ENCODE data around the gene PPOX.
A peak's percentile ranks its signal among the peaks of the same experiment; 100 is the strongest.

Gene PPOX

DNA sequence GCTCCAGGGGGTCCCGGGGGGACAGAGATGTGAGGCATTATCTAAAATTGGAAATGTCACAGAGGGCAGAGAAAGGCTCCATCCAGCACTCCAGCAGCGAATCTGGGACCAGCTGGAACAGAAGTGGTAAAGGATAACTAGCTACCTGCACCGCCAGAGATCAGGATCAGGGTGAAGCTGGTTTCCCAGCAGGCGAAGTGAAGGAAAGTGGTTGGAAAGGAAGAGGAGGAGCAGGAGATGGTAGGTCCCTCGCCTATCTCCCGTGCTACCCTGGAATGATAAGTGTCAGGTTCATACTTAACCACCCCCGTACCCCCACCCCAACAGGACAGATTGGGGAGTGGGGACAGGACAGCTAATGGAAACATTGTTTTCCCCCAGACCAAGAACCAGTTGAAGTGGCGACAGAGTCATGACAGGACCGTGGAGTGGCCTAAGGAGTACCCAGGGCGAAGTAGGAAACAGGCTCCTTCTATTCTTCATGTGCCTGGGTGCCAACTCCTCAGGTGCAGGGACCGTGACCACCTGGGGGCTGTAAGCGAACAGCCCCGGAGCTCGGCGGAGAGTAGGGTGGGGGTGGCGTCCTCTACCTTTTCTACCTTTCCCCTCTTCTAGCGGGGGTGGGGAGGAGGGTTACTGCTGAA is 10.4 kb downstream of the PPOX start:
- no peak for DNase-seq (ENCODE audit: low read depth)

DNA sequence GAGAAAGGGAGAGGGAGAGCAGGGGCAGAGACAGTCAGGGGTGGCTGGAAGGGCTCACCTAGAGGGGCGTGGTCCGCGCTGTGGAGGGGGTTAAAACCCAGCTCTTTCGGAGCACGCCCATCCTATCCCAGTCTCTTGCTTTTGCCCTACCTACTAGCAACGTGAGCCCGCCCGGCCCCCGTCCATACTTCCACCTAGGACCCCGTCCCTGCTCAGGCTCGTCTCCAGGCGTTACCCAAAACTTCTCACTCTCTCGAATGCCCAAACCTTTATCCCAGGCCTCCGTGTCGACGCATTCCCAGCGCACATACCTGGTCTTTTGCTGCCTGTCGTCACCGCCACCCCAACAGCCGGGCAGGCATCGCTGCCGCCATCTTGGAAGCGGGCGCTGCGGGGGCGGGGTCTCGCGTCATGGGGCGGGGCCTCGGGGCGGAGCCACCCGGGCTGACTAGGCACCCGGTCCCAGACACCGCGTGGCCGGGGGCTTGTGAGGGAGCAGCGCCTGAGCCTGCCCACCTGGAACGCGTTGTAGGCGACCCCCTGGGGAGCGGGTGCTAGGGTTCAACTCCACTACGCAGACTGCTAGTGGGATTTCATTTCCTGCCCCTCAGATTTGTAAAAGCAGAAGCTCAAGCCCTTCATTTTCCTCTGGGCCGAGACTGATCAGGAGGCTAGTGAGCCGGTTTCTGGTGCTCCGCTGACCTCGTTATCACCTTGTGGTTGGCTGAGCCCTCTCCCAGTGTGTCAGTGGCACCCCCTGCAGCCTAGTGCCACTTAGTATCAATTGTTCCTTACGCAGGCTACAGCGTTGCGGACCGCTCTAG is 11.1 kb downstream of the PPOX start, which contains the start of gene B4GALT3:
TSS of gene B4GALT3 (minus strand) at position 396 of the 824 bp plus-strand sequence. CDS start 1,447 bp downstream, outside the sequence.
- peak; percentile 98 for DNase-seq (ENCODE audit: low read depth)

DNA sequence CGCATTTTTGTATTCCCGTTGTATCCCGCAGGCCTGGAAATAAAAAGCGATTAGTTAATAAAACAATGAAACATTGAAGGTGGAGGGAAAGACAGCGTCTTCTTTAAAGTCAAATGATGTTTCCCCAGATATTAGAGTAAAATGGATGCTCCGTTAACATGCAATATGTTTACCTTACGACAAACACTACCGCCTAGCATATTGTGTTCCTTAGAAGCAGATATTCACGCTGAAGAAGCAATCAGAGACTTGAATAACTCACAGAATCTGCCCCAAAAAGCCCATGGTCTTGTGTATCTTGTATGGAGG is 11.7 kb downstream of the PPOX start:
- DNase-seq (ENCODE audit: low read depth) = no peak

DNA sequence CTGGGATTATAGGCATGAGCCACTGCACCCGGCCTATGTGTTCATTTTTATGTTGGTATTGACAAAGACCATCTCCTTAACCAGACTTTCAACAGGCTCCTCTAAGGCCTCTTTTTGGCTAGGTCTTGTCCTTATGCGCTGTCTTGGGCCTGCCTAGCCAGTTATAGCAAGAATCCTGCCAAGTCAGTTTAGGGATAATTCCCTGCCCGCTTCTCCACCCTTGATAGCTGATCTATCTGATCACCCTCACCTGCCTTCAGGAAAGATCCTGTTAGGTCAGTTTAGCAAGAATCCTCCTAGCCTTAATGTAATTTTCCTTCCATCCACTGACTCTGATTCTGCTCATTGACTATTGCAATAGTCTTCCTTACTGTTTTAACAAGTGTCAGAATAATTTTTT is 13.5 kb downstream of the PPOX start:
- DNase-seq (ENCODE audit: low read depth) = no peak

DNA sequence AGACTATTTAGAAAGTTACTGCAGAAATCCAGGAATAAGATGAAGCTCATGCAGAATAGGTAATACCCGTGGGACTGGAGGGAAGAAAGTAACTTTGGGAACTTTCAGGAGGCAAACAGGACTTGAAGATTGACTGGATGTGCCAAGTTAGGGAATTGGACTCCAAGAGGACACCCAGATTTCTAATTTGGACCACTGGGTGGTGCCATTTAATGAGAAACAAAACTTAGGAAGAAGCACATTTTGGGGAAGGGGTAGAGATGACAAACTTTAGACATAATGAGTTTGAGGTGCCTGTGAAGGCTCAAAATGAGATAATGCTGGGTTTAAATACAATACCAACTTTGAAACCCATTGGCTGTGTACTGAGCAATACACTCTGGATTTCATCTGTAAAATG is 14.4 kb downstream of the PPOX start:
- no peak for DNase-seq (ENCODE audit: low read depth)

DNA sequence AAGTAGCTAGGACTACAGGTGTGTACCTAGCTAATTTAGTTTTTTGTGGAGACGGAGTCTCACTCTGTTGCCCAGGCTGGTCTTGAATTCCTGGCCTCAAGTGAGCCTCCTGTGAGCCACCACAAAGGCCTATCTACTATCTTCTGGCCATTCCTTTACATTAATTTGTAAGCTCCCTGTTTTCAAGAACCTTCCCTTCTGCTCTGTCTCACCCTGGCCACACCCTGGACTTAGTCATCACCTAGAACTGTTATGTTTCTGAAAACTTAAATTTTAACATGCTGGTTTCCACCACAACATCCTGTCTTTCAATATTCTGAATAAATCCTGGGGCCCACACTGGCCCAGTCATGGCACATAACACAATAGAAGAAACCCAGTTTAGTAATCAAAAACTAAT is 16.0 kb downstream of the PPOX start:
- peak; percentile 47 for DNase-seq (ENCODE audit: low read depth)

DNA sequence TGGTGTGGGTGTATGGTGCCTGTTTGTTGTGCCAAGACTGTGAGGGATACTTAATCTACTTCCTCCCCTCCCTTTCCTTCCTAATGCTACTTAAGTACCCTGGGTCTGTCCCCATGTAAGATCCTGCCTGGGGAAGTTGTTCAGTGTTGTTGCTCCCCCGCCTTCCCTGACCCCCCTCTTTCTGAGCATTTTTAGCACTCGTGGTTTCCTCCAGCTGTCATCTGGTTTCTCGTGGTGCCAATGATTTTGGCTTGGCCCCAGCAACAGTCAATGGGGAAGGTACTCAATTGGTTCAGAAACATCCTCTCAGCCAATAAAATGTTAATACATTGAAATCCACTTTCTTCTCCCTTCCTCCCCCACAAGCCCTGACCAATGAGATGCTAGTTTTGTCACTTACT is 19.1 kb downstream of the PPOX start:
- peak; percentile 55 for DNase-seq (ENCODE audit: low read depth)

DNA sequence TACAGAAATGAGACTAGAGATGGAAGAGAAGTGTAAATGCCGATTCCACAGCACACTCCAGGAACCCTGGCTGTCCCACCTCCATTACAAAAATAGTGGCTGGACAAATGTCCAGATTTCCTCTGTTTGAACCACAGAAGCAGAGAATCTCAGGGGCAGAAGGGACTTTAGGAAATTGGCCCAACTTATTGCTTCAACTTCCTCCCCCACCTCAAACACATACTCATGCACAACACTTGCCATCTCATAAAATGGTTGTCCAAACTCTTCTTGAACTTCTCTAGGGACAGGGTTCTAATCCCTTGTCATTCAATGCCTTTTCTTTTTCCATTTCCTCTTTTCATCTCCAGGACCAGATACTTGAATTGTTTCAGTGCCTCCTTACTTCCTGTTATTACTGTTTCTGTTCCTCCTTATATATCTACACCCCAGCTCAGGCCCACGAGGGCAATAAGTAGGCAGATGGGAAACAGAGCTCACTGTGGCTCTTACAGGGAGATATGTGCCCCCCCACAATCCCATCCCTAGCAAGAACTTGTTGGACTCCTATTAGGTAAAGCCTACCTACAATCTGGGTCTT is 19.6 kb downstream of the PPOX start:
- DNase-seq (ENCODE audit: low read depth) = no peak

DNA sequence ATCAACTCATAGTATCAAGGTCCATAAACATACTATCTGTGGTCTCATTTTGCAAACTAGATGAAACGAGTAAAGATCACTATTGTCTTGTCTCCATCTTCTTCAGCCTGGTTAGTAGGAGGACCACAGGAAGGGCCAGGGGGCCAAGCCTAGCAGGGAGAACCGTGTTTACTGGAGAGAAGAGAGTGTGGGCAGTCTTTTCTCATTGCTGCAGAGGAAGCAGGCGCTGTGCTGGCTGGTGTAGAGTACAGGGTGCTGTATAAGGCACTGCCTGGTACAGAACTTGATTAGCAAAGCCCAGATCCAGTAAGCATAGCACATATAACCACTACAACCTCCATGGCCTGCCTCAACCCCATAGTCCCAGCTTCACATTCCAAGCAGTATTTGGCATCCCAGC is 21.1 kb downstream of the PPOX start:
- no peak for DNase-seq (ENCODE audit: low read depth)

DNA sequence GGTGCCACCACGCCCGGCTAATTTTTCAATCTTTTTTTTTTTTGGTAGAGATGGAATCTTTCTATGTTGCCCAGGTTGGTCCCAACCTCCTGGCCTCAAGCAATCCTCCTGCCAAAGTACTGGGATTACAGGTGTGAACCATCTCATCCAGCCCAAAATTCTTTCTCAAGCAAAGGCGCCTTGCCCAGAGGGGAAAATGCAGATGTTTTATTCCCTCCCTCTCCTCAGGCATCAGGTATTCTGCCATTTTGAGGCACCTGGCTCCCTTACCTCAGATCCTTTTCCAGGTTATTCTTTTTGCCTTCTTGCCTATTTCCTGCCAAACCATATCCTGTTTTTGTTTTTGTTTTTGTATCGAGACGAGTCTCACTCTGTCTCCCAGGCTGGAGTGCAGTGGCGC is 22.2 kb downstream of the PPOX start:
- no peak for DNase-seq (ENCODE audit: low read depth)

DNA sequence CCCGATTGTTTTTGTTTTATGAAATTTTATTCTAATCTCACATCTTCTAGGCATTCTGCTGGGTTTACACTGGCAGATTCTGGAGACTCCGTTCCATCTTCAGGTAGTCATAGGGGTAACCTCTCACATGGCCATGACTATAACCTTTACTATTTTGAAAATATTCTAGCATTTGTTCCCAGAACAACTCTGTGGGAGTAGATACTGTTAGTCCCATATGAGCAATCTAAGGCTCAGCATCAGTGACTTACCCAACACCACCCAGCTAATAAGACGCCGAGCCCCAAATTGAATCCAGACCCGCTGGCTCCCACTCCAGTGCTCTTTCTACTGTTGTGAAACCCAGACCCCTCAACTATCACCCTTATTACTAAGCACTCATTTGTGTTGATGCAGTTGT is 22.8 kb downstream of the PPOX start:
- no peak for DNase-seq (ENCODE audit: low read depth)

DNA sequence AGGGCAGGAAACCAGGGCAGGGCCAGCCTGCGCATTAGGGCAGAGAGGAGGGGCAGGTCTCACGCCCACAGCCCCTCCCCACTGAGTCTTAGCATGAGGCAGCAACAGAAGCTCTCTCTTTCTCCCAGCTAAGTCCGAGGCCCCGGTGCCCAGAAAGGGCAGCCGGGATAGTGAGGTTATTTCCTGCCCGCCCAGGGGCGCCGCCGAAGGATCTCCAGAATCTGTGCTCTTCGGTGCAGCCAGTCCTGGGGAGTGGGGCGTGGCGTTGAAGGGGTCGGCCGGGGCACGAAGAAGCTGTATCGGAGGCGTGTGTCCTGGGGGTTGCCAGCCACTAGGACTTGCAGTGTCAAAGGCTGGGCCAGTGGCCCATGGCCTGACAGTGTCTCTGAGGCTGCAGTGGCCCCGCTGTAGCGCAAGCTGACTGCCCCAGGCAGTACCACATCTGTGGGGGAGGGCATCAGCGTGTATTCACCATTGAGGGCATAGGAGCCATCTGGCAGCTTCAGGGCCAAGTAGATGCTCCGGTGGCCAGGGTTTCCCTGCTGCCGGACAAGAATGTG is 24.8 kb downstream of the PPOX start:
- no peak for DNase-seq (ENCODE audit: low read depth)

DNA sequence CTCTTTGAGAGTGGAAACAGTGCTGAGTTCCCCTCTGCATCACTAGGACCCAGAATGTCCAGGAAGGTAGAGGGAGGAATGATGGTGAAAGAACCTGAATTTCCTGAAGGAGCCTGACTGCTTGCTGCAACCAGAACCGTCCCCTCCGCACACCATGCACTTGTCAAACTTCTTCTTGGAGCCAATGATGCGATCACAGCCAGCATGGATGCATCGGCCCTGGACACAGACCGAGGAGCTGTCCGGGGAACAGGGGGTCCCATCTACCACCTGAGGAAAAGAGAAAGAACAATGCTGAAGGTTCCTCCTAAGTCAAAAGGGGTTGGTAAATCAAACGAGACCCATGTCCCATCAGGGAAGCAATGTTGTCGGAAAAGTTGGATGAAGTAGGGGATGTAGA is 25.7 kb downstream of the PPOX start:
- DNase-seq (ENCODE audit: low read depth) = no peak

DNA sequence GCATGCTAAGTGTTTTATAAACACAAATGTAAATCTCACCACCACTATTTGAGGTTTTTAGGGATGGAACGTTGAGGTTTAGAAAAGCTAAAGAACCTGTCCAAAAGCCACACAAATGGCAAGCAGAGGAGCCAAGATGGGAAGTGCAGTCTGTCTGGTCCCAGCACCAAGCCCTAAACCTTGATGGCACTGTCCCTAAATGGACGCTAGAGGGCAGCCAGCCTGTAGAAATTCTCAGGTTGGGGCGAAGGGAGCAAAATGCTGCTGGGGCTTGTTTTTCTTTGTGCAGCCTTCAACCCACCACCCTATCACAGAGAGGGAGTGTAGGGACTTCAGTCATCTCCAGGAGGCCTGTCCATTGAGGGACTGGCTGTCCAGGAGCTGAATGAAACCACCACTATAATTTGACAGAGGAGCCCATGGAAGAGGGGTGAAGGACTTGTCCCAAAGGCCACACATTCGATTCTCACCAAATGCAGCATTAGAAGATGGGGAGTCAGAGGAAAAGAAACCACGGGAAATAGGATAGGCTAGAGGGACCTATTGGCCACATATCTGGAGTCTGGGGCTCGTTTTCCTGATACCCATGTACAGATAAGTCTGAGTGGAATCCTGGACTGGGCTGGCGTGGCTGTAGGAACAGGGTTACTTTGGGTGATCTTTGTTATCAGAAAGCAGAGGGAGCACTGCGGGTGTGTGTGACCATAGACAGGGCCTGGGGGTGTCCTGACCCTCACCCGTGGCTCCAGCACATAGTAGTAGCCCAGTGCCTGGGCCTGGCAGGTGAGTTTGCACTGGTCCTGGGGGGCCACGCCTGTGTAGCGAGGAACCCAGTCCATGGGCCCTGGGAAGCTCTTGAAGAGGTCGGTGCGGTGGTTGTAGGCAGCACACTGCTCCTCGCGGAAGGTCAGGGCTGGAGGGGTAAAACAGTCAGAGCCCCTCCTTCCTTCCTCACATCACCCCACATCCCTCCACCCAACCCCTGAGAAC is 26.5 kb downstream of the PPOX start:
- peak; percentile 49 for DNase-seq (ENCODE audit: low read depth)

DNA sequence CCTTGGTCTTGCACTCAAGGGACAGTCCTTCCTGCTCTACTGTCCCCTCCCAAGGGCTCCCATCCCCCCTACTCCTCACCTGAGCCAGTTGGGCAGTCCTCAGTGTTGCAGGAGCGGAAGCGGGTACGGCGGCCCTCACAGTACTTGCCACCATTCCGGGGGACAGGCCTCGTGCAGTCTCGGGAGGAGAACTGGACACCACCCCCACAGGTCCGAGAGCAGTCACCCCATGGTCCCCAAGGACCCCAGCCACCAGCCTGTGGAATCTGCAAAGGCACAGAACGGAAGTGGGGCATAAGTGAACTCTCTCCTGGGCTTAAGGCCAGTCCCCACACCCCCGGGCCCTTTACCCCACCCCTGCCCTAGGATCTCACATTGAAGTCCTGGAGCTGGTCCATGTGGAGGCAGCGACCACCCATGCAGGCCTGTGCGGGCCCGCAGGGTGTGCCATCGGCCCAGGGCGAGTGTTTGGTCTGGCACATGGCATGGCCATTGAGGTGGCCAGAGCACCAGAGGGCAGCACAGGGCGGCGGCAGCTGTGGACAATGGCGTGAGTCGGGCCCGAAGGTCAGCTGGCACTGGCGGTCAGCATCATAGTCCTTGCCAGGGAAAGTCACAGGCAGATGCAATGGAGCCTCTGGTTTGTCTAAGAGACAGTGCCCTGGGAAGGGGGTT is 27.5 kb downstream of the PPOX start:
- DNase-seq (ENCODE audit: low read depth) = no peak

DNA sequence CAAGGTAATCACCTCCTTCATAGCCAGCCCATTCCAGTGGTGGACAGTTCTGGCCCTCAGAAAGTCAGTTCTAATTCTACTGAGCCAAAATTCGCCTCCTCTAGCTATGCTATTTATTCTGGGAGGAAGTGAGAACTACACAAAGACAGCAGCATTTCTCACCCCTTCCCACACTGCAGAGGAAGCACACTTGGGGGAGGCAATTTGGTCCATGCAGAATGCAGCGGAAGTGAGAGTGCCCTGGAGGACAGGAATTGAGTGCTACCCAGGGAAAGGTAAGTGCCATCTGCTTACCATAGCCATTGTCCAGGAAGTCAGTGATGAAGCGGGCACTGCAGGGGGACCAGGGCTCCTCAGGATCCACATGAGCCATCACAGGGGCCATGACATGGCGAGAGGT is 28.9 kb downstream of the PPOX start:
- no peak for DNase-seq (ENCODE audit: low read depth)

DNA sequence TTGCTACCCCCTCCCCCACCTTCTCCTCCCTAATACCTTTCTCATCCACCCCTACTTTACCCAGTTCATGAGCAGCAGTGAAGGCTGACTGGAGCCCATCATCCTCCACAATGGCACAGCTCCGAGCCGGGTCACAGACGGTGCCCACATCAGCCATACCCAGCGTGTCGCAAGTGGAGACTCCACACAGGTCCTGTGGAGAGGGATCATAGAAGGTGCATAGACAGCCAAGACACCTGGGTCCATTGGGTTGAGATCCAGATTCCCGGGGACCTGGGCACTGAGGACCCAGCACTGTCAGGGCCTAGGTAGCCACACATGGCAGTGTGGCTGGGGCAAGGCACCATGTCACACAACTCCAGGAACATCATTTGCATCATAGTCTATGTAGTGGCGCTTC is 29.9 kb downstream of the PPOX start:
- no peak for DNase-seq (ENCODE audit: low read depth)

DNA sequence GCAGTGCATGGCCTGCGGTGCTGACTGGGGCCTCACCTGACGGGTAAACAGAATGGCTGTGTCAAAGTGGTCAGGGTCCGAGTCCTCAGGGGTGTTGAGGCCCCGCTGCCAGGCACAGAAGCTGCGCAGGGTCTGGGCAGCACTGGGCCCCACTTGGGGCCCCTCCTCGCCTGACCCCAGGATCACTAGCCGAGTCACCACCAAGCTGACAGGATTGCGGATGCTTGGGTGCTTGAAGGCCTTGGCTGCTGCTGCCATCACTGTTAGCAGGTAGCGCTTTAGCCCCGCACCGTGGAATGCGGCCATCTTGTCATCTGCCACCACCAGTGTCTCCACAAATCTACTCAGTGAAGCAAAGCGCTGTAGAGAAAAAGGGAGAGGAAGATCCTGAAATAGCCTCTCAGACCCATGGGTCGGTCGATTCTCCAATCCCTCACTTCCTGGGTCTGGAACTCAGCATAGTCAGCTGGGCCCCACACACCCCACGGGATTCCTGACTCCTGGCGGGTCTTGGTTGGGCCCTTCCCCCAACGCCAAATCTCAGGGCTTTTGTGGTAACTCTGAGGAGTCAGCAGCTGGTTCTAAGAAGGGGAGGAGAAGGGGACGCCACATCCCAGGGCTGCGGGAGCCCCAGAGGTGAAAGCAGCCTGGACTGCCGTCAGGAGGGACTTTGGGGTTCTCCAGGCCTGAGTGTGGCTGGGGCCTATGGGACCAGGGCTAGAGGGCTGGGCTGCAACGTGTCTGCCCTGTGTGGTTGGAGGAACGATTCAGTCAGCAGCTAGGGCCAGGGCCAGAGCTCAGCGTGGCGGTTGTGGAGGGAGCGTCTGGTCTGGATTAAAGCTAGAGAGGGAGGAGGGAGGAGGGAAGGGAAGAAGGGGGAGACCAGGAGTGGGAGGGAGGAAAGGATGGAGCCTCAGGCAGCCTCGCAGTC is 30.6 kb downstream of the PPOX start:
- no peak for DNase-seq (ENCODE audit: low read depth)

DNA sequence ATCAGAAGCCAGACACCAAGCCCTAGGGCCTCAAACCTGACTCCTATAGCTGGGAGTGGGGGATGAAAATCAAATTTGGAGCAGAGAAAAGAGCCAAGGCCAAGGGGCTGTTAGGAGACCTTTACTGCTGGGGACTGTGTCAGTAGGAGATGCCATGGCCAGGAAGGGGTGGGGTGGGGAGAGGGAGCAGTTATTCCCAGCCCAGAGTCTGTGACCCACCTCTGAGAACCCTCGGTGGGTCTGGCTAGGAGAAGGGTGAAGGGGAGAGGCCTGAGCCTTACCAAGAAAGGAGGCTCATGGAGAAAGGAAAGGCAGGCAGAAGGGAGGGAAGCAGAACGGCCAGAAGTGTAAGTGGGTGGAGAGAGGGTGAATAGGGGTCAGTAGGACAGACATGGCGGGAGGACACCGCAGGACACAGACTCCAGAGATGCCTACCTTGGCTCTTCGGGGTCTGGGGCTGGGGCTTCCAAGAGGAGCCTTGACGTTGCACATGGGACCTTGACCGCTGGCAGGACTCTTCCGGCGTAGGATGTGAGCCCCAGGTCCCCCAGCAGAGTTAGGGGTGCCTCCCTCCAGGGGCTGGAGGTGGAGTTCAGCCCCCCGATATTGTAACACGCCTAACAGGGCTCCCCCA is 31.5 kb downstream of the PPOX start:
- no peak for DNase-seq (ENCODE audit: low read depth)
